ENCODE data around the gene DMKN.

Gene DMKN

GRCh38 chr19:35549174-35549788, 35.8 kb upstream of the DMKN start:
- peak; percentile 66 for DNase-seq

GRCh38 chr19:35546532-35546931, 33.1 kb upstream of the DMKN start:
- DNase-seq: no peak

DNA sequence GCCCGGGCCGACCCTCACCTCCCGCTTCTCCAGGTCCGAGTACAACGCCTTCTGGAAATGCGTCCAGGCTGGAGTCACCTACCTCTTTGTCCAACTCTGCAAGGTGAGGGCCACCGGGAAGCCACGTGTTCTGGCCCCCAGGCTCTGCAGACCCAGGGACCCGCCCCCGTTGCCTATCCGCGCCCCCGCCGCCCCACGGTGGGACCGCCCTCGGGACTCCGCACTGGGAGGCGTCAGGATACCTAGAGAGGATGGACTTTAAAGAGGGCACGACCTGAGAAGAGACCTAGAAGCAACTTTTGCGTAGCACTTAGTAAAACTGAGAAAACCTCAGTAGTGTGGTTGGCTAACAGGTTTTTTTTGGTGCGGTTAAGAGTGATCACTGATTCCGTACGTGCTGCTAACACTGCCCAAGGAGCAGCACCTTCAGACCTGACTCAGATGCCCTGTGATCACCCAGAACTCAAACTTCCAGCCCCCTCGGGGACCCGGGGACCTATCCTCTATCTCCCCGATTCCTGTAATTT, 32.5 kb upstream of the DMKN start:
- peak; percentile 6 to 24 for DNase-seq

DNA sequence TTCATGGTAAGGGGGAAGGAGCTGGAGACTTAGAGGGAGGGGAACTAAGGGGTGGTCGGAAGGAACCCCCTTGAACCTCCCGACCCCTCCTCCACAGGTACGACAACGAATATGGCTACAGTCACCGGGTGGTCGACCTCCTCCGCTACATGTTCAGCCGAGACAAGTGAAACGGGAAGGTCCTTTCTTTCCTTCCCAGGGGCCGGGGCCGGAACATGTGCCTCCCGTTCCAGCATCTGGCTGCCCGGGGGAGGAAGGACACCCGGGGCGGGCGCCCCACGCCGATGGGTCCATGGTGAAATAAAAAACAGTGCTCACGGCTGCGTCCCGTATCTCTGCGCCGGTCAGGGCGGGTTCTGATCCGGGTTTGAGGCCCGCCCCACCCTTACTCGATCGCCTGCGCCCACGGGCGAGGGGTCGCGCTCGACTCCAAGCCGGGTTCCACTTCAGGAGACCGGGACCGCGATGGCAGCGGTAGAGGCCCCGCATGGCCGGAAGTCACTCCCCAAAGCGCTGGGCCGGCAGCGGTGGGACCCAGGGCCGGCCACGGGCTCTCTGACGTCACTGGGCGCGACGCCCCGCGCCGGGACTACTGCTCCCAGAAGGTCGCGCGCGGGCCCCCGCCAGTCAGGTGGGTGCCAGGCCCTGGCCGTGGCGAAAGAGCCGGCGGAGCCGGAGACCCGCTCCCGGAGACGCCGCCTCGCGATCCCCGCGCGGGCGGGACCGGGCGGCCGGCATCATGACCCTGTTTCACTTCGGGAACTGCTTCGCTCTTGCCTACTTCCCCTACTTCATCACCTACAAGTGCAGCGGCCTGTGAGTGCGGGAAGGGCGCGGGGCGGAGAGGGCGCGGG, 31.8 kb upstream of the DMKN start, which contains the start of gene TMEM147:
TSS of gene TMEM147 (plus strand) at position 626 of the 854 bp plus-strand sequence. CDS start at position 740, 114 bp downstream.
- peak; percentile 73 to 76 for DNase-seq

- no peak for DNase-seq
Observed at GRCh38 chr19:35544110-35544802, 30.8 kb upstream of the DMKN start.

GRCh38 chr19:35543280-35544109, 30.0 kb upstream of the DMKN start:
- DNase-seq: no peak

GRCh38 chr19:35542209-35542608, 28.8 kb upstream of the DMKN start:
- no peak for DNase-seq

DNA sequence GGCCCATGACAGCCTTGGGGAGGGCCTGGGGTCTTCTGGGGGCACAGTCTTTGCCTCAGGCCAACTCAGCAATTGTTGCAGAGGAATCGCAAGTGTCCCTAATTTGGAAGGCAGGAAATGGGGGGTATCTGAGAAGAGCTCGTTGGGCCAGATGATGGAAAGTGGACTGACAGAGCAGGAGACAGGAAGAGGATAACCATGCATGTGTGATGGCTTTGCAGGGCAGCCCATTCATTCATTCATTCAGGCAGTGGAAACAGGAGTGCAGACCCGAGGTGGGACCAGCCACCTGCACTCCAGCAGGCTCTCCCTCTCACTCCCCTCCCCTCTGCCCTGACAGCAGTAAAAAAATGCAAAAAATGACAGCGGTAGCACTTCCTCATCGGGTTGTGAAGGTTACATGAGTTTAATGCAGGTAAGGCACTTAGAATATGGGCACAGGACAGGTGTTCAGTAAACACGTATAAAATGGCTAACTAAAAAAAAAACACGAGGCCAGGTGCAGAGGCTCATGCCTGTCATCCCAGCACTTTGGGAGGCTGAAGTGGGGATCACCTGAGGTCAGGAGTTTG, 27.0 kb upstream of the DMKN start:
- DNase-seq: no peak

GRCh38 chr19:35539850-35540249, 26.4 kb upstream of the DMKN start:
- no peak for DNase-seq

DNA sequence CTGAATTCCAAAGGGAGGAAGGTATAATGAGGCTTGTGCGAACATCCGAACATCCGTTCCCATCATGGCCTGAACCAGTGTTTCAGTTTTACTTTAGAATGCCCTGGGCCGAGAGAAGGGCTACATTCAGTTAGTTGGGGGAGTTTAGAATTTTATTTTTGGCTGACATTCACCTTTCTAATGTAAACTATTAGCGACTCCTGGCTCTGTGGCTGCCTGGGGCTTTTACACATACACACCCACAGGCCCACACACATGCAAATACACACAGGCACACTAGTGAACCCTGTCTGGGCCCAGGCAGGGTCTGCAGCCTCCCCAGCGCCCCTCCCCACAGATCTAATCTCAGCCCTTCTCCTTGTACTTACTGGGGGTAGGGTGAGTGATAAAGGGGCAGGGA, 25.9 kb upstream of the DMKN start:
- DNase-seq: no peak

GRCh38 chr19:35534803-35535480, 21.5 kb upstream of the DMKN start:
- no peak for DNase-seq

DNA sequence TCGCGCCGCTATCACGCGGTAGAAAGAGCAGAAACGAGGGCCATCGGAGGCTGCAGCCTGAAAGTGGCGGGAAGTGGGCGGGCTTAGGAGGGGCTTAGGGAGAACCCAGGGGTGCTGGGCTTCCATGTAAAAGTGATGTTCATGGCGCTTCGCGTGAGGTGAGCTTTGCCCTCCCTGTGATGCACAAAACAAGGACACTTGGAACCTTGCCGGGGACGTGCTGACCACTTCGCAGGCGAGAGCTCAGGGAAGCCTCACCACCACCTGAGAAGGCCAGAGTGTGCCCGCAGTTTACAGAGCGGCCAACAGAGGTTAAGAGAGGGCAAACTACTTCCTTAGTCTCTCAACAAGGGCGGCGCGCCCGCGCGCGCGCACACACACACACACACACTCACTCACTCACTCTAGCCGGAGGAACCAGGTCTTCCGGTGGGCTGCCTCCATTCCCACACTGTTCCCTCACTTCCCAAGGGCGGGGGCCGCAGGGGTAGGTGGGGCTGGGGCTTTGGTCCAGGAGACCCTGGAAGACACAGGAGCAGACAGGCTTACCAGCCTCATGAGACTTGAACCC, 20.5 kb upstream of the DMKN start:
- DNase-seq: peak in 1 of 2 experiments; percentile 2

DNA sequence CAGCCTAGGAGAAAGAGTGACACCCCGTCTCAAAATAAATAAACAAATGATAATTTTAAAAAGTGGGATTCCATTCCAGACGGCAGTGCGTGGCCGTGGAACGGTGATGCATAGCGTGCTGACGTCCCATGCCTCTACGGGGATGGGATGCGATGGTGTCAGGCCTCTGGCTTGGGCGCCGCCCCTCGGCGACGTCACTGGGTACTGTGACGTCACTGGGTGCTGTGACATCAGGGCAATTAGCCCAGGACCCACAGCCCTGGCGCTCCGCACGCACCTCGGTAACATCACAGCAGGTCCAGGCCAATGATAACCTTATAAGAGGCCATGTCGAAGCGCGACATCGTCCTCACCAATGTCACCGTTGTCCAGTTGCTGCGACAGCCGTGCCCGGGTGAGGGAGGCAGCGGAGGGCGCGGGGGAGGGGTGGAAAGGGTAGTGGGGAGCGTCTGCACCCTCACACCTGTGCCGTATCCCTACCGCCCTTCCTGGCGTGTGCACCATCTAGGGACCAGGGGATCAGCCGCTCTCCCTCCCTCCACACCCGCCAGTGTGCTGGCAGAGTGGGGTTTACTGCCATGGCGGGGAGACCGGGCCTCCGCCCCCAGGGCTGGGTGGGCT, 19.9 kb upstream of the DMKN start, which contains the start of gene GAPDHS:
TSS of gene GAPDHS (plus strand) at position 256 of the 621 bp plus-strand sequence. CDS start at position 328, 72 bp downstream.
- no peak for DNase-seq

DNA sequence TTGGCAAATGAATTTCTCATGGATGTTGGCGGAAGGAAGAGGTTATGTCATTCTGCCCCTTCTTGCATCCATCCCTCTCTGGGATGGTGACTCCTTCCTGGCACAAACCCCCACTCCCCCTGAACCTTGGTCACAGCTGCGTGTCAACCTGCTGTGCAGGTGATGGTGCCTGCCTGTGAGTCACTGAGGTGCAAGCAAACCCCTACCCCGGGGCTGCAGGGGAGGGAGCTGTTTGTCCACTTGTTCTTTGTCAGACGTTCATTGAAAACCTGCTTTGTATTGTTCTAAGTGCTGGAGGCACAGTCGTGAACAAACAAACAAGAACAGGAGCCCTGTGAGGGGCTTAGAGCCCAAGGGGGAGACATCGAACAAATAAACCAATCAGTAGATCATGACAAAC, 17.8 kb upstream of the DMKN start:
- no peak for DNase-seq

GRCh38 chr19:35529241-35530218, 16.1 kb upstream of the DMKN start:
- DNase-seq: no peak

- DNase-seq: no peak
Observed at GRCh38 chr19:35528218-35529038, 15.0 kb upstream of the DMKN start, which contains the start of gene SBSN. TSS of gene SBSN (minus strand) at chr19:35528311. CDS start at chr19:35528281, 30 bp downstream.

- no peak for DNase-seq
Observed at GRCh38 chr19:35525873-35526272, 12.4 kb upstream of the DMKN start.

DNA sequence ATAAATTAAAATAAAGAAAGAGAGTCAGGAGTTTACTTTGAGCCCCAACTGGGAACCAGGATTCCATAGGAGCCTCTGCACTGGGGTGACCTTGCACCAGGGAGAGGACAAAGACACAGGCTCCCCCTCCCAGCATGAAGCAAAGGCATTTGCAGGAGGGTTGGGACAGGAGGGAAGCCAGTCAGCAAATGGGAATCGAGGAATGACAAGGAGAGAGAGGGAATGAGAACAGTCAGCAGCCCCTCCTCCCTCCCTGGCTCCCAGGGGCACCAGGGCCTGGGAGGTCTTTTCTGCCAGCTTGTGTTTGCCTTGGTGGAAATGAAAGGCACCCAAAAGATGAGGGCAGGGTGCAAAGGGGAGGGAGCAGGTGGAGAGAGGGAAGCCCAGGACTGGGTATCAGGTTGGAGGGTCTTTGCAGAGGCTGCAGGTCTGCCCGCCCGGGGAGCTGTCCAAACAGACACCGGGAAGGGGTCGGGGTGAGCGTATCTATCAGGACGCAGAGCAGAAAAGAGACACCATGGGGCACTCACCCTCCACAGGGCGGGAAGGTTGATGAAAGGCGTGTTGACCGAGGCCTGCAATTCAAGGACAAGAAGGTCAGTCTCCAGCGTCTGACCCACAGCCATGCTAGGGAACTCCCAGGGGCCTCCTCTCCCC, 10.9 kb upstream of the DMKN start:
- DNase-seq: no peak

Measured in Kasumi-1 (cell line).